ENCODE measurements around the gene NOS1. TPM values are rescaled to one million over a fixed set of nuclear protein-coding genes. Genes with fewer than 3 reads are reported as not detected.

NOS1 gene
- total and polyA plus RNA-seq, 2 of the 8 experiments (the other 6 are each of a cell fraction or from before 2014, with no cell fraction given): 1.5 to 2.0 TPM

GRCh38 chr12:117231750-117232149 lies 129.7 kb downstream of the NOS1 start:
- WGBS, 2 experiments (ENCODE audit: extremely low coverage in 1 of 2, insufficient coverage in 1 of 2, insufficient read length in 1 of 2, insufficient replicate concordance in 2 of 2, low coverage in 1 of 2, low lambda C conversion rate in 2 of 2, missing lambda C conversion rate in 1 of 2): 91% methylated on average over 11 of the region's 11 CpGs; no CpG with 5 or more reads in 1 of the 2 experiments

More at GRCh38 chr12:117231750-117232149, 129.7 kb downstream of the NOS1 start:
- H3K27ac ChIP-seq (ENCODE audit: low read depth, low read length): no peak overlapping the region
- FAIRE-seq (no peak), DNase-seq (ENCODE audit: low read depth in 1 of 2, low spot score in 2 of 2) (peak in 1 of 2 experiments; percentile 73)
- peaks cover 0 to 1% of the 10 kb centered on the region in 2 experiments for H4K20me1 ChIP-seq (replicated peaks in 1 of 2; ENCODE audit: control insufficient read depth in 1 of 2, insufficient read depth in 2 of 2, low read length in 2 of 2)
- no peaks in the 10 kb centered on the region for H3K79me1 ChIP-seq (ENCODE audit: low read depth, low read length)
- no peak overlapping the region for H3K9ac ChIP-seq (replicated peaks in 1 of 4; ENCODE audit: extremely low read depth in 1 of 4, low read depth in 3 of 4, low read length in 3 of 4)
- no peak overlapping the region for H2BK120ac ChIP-seq (replicated peaks; ENCODE audit: low read depth, low read length)
- H3K9me3 ChIP-seq (ENCODE audit: insufficient read depth in 2 of 2, low read depth in 1 of 2, low read length in 1 of 2): no peaks in the 10 kb centered on the region
- no peak overlapping the region for H3K4me3 ChIP-seq (ENCODE audit: extremely low read depth in 1 of 4, insufficient read depth in 2 of 4, low read depth in 3 of 4, low read length in 4 of 4)
- no peak overlapping the region for H2BK20ac ChIP-seq (ENCODE audit: low read length)
- H2BK12ac ChIP-seq (ENCODE audit: low read depth, low read length): no peak overlapping the region
- no peak overlapping the region for H4K91ac ChIP-seq (replicated peaks; ENCODE audit: insufficient read length, low read length)
- peaks cover 4% of the 10 kb centered on the region; the same call in 1 of the 2 replicates for H3K23me2 ChIP-seq (ENCODE audit: low read depth, low read length)
- H3K4me1 ChIP-seq (replicated peaks in 1 of 4; ENCODE audit: control insufficient read depth in 3 of 4, insufficient read depth in 4 of 4, low read length in 3 of 4): peaks cover 6 to 10% (median 8%) of the 10 kb centered on the region in 4 experiments; a peak in 4 of 7 replicates
- H3K4ac ChIP-seq (replicated peaks; ENCODE audit: insufficient read length, low read depth, low read length): no peak overlapping the region
- H3K79me2 ChIP-seq (ENCODE audit: control insufficient read depth in 1 of 2, insufficient read depth in 2 of 2, low read length in 2 of 2): no peaks in the 10 kb centered on the region
- H3K18ac ChIP-seq (ENCODE audit: extremely low read depth, low read length): no peak overlapping the region
- no peak overlapping the region for H3K56ac ChIP-seq (replicated peaks; ENCODE audit: insufficient read length, low read depth, low read length)
- CTCF ChIA-PET (ENCODE audit: partially characterized antibody): interaction anchor here (0.5 to 5.0 kb wide), 26 partner anchors 9 to 625 kb away, joined by 3 to 65 read pairs (median 4); no protein-coding TSS in a partner anchor
- H2AK5ac ChIP-seq (ENCODE audit: low read depth, low read length): peak overlapping the region; percentile 66; the same call in 1 of the 2 replicates
- H2AFZ ChIP-seq (ENCODE audit: low read length): no peak overlapping the region
- no peak overlapping the region for H4K5ac ChIP-seq (ENCODE audit: insufficient read length, low read depth, low read length)
- no peak overlapping the region for H2BK5ac ChIP-seq (ENCODE audit: low read depth, low read length)
- peak overlapping the region; percentile 12; the same call in 1 of the 2 replicates for H4K8ac ChIP-seq (ENCODE audit: extremely low read depth, insufficient read depth, low read length)
- H3K4me2 ChIP-seq (ENCODE audit: insufficient read depth in 1 of 2, low read depth in 2 of 2, low read length in 2 of 2): no peak overlapping the region
- H3K23ac ChIP-seq (ENCODE audit: insufficient read length): no peak overlapping the region
- no peaks in the 10 kb centered on the region for H3K36me3 ChIP-seq (ENCODE audit: control insufficient read depth in 2 of 4, insufficient read depth in 4 of 4, low read length in 3 of 4)
- POLR2A ChIA-PET (ENCODE audit: partially characterized antibody): no interaction called here
- H3K14ac ChIP-seq (ENCODE audit: insufficient read length): no peak overlapping the region
- no peak for TF ChIP-seq KDM1A (IDR thresholded peaks at IDR 0.05; ENCODE audit: borderline replicate concordance, low read length)
- TF ChIP-seq EGR1 (IDR thresholded peaks at IDR 0.05; ENCODE audit: borderline replicate concordance, low read depth, low read length): no peak
- TF ChIP-seq, protein P1, sequence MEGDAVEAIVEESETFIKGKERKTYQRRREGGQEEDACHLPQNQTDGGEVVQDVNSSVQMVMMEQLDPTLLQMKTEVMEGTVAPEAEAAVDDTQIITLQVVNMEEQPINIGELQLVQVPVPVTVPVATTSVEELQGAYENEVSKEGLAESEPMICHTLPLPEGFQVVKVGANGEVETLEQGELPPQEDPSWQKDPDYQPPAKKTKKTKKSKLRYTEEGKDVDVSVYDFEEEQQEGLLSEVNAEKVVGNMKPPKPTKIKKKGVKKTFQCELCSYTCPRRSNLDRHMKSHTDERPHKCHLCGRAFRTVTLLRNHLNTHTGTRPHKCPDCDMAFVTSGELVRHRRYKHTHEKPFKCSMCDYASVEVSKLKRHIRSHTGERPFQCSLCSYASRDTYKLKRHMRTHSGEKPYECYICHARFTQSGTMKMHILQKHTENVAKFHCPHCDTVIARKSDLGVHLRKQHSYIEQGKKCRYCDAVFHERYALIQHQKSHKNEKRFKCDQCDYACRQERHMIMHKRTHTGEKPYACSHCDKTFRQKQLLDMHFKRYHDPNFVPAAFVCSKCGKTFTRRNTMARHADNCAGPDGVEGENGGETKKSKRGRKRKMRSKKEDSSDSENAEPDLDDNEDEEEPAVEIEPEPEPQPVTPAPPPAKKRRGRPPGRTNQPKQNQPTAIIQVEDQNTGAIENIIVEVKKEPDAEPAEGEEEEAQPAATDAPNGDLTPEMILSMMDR (IDR thresholded peaks at IDR 0.05; ENCODE audit: control extremely low read depth in 1 of 3, insufficient read depth in 1 of 3, low read depth in 1 of 3, low read length in 3 of 3): peak; percentile 64 to 98 (median 75)
- no peak for TF ChIP-seq ZNF274 (IDR thresholded peaks at IDR 0.05; ENCODE audit: borderline replicate concordance, extremely low read depth, low read length)
- TF ChIP-seq YY1 (IDR thresholded peaks at IDR 0.05; ENCODE audit: low read depth, low read length): peak; percentile 79; the same call in 1 of the 2 replicates
- TF ChIP-seq RAD21 (IDR thresholded peaks at IDR 0.05 in 1 of 2, conservative IDR thresholded peaks at IDR 0.05 in 1 of 2; ENCODE audit: low read depth in 2 of 2, low read length in 2 of 2): peak; percentile 40 to 57
- H2BK15ac ChIP-seq (ENCODE audit: low read length): no peak overlapping the region
- H3K27me3 ChIP-seq (replicated peaks in 1 of 4; ENCODE audit: control insufficient read depth in 3 of 4, extremely low read depth in 1 of 4, insufficient read depth in 3 of 4, low read length in 3 of 4): no peaks in the 10 kb centered on the region

Data from H1 (cell line).